Osteoblast (primary cell): ENCODE data around the gene RUFY1. TPM values are rescaled to one million over a fixed set of nuclear protein-coding genes. Genes with fewer than 3 reads are reported as not detected.
"Not testable (repeated sequence)": the region's sequence is repeated elsewhere in the genome, so short reads cannot be mapped to it uniquely, and the experiment has no call there.

Source experiments
- DNase-seq: peaks from one replicate; pipeline ENCODE4 v3.0.0; 2011; ENCODE audit warnings: low spot score, mixed read lengths; ENCODE audit not compliant: insufficient read length; ENCODE audit errors: missing footprints
- H2AFZ ChIP-seq: 2 replicates; pipeline ENCODE4 v1.6.0; 2011; ENCODE audit warnings: mild to moderate bottlenecking, low read length
- H3K27ac ChIP-seq: 2 replicates; pipeline ENCODE4 v1.5.1; 2011; ENCODE audit warnings: mild to moderate bottlenecking, low read depth, low read length, moderate library complexity
- H3K27me3 ChIP-seq: 2 replicates; pipeline ENCODE4 v1.6.0; 2012; ENCODE audit warnings: mild to moderate bottlenecking, control low read depth, inconsistent platforms, low read length, moderate library complexity; ENCODE audit not compliant: insufficient read depth
- H3K36me3 ChIP-seq: 2 replicates; pipeline ENCODE4 v1.5.1; 2011; ENCODE audit warnings: mild to moderate bottlenecking, low read length, control low read depth, moderate library complexity; ENCODE audit not compliant: insufficient read depth
- H3K4me1 ChIP-seq: 2 replicates; pipeline ENCODE4 v1.5.1; 2011; ENCODE audit warnings: mild to moderate bottlenecking, low read length, control low read depth, moderate library complexity; ENCODE audit not compliant: insufficient read depth
- H3K4me2 ChIP-seq: 2 replicates; pipeline ENCODE4 v1.6.0; 2011; ENCODE audit warnings: mild to moderate bottlenecking, low read length; ENCODE audit not compliant: insufficient read depth
- H3K4me3 ChIP-seq: fragments of 200-600 bp; sonication (generic); 3 replicates; pipeline ENCODE4 v1.5.1; 2012; ENCODE audit warnings: mild to moderate bottlenecking, low read length, inconsistent platforms; ENCODE audit not compliant: insufficient read depth
- H3K79me2 ChIP-seq: 2 replicates; pipeline ENCODE4 v1.6.0; 2012; ENCODE audit warnings: mild to moderate bottlenecking, low read length, control low read depth, inconsistent platforms; ENCODE audit not compliant: insufficient read depth
- H3K9me3 ChIP-seq: 2 replicates; pipeline ENCODE4 v1.5.1; 2011; ENCODE audit warnings: low read depth, low read length, control low read depth
- H4K20me1 ChIP-seq: 2 replicates; pipeline ENCODE4 v1.6.0; 2012; ENCODE audit warnings: mild to moderate bottlenecking, low read length, control low read depth; ENCODE audit not compliant: insufficient read depth
- CTCF ChIP-seq: IDR thresholded peaks from 2 replicates; pipeline ENCODE4 v1.5.1; 2011; ENCODE audit warnings: mild to moderate bottlenecking, low read depth, low read length, moderate library complexity; ENCODE audit errors: extremely low read depth
- total RNA-seq: library from RNA; depleted of rRNA; stranded (reverse); fragments of >200 nt; gene quantifications from 2 replicates; pipeline ENCODE4 v1.2.3, GENCODE V29; 2012

RUFY1 gene
- total RNA-seq, 1 donor: 51.8 TPM

GRCh38 chr5:179542170-179542569 is 8.2 kb upstream of the RUFY1 start:
- H3K36me3 ChIP-seq: no peaks in the 10 kb centered on the region
- no peak overlapping the region for H3K4me3 ChIP-seq
- no peaks in the 10 kb centered on the region for H3K9me3 ChIP-seq
- no peaks in the 10 kb centered on the region for H3K27me3 ChIP-seq
- H3K4me2 ChIP-seq: peak overlapping the region; percentile 32
- no peak overlapping the region for H3K27ac ChIP-seq
- no peaks in the 10 kb centered on the region for H4K20me1 ChIP-seq
- no peak for TF ChIP-seq CTCF
- DNase-seq: no peak
- H3K4me1 ChIP-seq: peaks cover 6% of the 10 kb centered on the region
- H2AFZ ChIP-seq: no peak overlapping the region
- H3K79me2 ChIP-seq: no peaks in the 10 kb centered on the region

- DNase-seq, H3K4me2 ChIP-seq, H2AFZ ChIP-seq, H3K79me2 ChIP-seq, H3K9me3 ChIP-seq, H3K4me3 ChIP-seq, H3K27me3 ChIP-seq, H3K4me1 ChIP-seq, H3K36me3 ChIP-seq, H4K20me1 ChIP-seq: not testable (repeated sequence)
- H3K27ac ChIP-seq: peak overlapping the region; percentile 60
These were observed 7.1 kb upstream of the RUFY1 start for GRCh38 chr5:179543275-179543674.

- Histone ChIP-seq H3K9me3 (no peaks in the 10 kb centered on the region), H4K20me1 (peaks cover 2% of the 10 kb centered on the region), H3K27ac (no peak overlapping the region), H3K27me3 (no peaks in the 10 kb centered on the region), H3K36me3 (no peaks in the 10 kb centered on the region), H3K79me2 (peaks cover 56% of the 10 kb centered on the region), H2AFZ (no peak overlapping the region), H3K4me3 (no peak overlapping the region), H3K4me2 (no peak overlapping the region), H3K4me1 (peaks cover 23% of the 10 kb centered on the region)
- DNase-seq: no peak
- no peak for TF ChIP-seq CTCF
These were observed 2.7 kb downstream of the RUFY1 start for GRCh38 chr5:179553006-179553405.

- peak overlapping the region; percentile 48 for H3K4me3 ChIP-seq
- peak; percentile 93 for DNase-seq
- H3K27ac ChIP-seq: peak overlapping the region; percentile 69
- TF ChIP-seq CTCF: no peak
- no peaks in the 10 kb centered on the region for H3K36me3 ChIP-seq
- peaks cover 2% of the 10 kb centered on the region for H4K20me1 ChIP-seq
- peaks cover 23% of the 10 kb centered on the region for H3K4me1 ChIP-seq
- H3K27me3 ChIP-seq: no peaks in the 10 kb centered on the region
- H3K4me2 ChIP-seq: peak overlapping the region; percentile 71
- peak overlapping the region; percentile 76 for H2AFZ ChIP-seq
- no peaks in the 10 kb centered on the region for H3K9me3 ChIP-seq
- peaks cover 63% of the 10 kb centered on the region for H3K79me2 ChIP-seq
These were observed 3.5 kb downstream of the RUFY1 start for GRCh38 chr5:179553875-179554274.

GRCh38 chr5:179554981-179555380 is 4.6 kb downstream of the RUFY1 start:
- no peak overlapping the region for H3K4me3 ChIP-seq
- no peaks in the 10 kb centered on the region for H3K9me3 ChIP-seq
- DNase-seq: no peak
- H3K4me1 ChIP-seq: peaks cover 18% of the 10 kb centered on the region
- no peak for TF ChIP-seq CTCF
- H3K27ac ChIP-seq: no peak overlapping the region
- peaks cover 71% of the 10 kb centered on the region for H3K79me2 ChIP-seq
- H3K4me2 ChIP-seq: no peak overlapping the region
- H4K20me1 ChIP-seq: peaks cover 5% of the 10 kb centered on the region
- no peaks in the 10 kb centered on the region for H3K27me3 ChIP-seq
- no peaks in the 10 kb centered on the region for H3K36me3 ChIP-seq
- H2AFZ ChIP-seq: no peak overlapping the region

GRCh38 chr5:179558261-179558799 is 8.0 kb downstream of the RUFY1 start:
- not testable (repeated sequence) for H3K4me3 ChIP-seq, H2AFZ ChIP-seq, H4K20me1 ChIP-seq

More at GRCh38 chr5:179558261-179558799, 8.0 kb downstream of the RUFY1 start:
- Histone ChIP-seq H3K27ac (peak overlapping the region; percentile 44), H3K79me2 (peaks cover 66% of the 10 kb centered on the region), H3K4me1 (peaks cover 16% of the 10 kb centered on the region), H3K36me3 (peaks cover 18% of the 10 kb centered on the region), H3K4me2 (peak overlapping the region; percentile 90)
- DNase-seq, H3K9me3 ChIP-seq, H3K27me3 ChIP-seq: not testable (repeated sequence)
